ENCODE results near the gene PTPN12.

- no peak for TF ChIP-seq CTCF (IDR thresholded peaks at IDR 0.05; ENCODE audit: insufficient read depth, low read length)
- no peak for TF ChIP-seq POLR2AphosphoS5 (IDR thresholded peaks at IDR 0.05; ENCODE audit: low read depth)
- no peak for TF ChIP-seq REST (IDR thresholded peaks at IDR 0.05; ENCODE audit: insufficient replicate concordance, low read depth)
Measured at GRCh38 chr7:77566421-77566820, 29.3 kb downstream of the PTPN12 start.
